ENCODE data around the gene GPT2. TPM values are rescaled to one million over a fixed set of nuclear protein-coding genes. Genes with fewer than 3 reads are reported as not detected.

GPT2 gene, protein sequence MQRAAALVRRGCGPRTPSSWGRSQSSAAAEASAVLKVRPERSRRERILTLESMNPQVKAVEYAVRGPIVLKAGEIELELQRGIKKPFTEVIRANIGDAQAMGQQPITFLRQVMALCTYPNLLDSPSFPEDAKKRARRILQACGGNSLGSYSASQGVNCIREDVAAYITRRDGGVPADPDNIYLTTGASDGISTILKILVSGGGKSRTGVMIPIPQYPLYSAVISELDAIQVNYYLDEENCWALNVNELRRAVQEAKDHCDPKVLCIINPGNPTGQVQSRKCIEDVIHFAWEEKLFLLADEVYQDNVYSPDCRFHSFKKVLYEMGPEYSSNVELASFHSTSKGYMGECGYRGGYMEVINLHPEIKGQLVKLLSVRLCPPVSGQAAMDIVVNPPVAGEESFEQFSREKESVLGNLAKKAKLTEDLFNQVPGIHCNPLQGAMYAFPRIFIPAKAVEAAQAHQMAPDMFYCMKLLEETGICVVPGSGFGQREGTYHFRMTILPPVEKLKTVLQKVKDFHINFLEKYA
- total RNA-seq: 20.9 and 22.3 TPM in 2 replicates

DNA sequence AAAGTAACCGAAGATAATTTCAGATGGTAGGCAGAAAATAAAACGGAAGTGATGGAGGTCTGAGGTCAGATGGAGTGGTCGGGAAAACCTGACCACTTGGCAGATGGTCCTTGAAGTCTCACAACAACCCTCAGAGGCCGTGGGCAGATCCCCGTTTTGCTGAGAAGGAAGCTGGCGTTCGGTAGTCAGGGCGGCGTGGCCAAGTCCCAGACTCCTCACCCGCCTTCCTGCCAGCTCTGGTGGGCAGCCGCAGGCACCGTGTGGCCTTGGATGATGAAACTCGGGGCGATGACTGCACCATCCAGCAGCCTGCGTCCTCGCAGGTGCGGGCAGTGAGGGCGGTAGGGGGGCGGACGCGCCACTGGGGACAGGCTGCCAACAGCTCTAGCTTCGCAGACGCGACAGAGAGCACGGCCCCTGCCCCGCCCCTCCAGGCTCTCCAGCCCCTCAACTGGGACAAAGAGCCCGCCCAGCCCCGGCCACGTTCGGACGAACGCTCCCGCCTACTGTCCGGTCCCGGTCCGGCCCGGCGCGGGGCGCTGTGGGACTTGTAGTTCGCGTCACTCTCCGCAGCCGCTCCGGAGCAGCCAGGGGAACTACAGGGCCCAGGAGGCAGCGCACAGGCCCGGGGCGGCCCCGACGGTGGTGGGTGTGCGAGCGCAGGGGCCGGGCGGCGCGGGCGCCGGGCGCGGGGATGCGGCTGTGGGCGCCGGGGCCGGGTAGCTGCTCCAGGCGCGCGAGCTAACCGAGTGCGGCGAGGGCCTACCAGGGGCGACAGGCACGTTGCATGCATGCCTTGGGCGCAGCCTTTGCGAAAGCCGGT is at the start of gene GPT2:
Gene GPT2 (plus strand): TSS at position 673 of the 823 bp plus-strand sequence. CDS start 354 bp downstream, outside the sequence.
- peak within 1 kb of the TSS; percentile 87 for H3K4me3 Mint-ChIP-seq
- no peaks in the 10 kb centered on the region for H3K9me3 Mint-ChIP-seq
- H3K27me3 Mint-ChIP-seq (ENCODE audit: insufficient read depth): peaks cover 12% of the 10 kb centered on the region
- DNase-seq (ENCODE audit: low spot score): peak; percentile 82
- H3K27ac Mint-ChIP-seq: peak within 1 kb of the TSS; percentile 76
- intact Hi-C loops (cut with micrococcal nuclease): loop anchor here (1.0 to 5.0 kb wide), 6 partner anchors 27 to 195 kb away; partner anchors contain the start of genes C16orf87, DNAJA2, ORC6 and VPS35
- peaks cover 1% of the 10 kb centered on the region for H3K36me3 Mint-ChIP-seq (ENCODE audit: low read depth)
- peaks cover 17% of the 10 kb centered on the region for H3K4me1 Mint-ChIP-seq (ENCODE audit: low read depth)

DNA sequence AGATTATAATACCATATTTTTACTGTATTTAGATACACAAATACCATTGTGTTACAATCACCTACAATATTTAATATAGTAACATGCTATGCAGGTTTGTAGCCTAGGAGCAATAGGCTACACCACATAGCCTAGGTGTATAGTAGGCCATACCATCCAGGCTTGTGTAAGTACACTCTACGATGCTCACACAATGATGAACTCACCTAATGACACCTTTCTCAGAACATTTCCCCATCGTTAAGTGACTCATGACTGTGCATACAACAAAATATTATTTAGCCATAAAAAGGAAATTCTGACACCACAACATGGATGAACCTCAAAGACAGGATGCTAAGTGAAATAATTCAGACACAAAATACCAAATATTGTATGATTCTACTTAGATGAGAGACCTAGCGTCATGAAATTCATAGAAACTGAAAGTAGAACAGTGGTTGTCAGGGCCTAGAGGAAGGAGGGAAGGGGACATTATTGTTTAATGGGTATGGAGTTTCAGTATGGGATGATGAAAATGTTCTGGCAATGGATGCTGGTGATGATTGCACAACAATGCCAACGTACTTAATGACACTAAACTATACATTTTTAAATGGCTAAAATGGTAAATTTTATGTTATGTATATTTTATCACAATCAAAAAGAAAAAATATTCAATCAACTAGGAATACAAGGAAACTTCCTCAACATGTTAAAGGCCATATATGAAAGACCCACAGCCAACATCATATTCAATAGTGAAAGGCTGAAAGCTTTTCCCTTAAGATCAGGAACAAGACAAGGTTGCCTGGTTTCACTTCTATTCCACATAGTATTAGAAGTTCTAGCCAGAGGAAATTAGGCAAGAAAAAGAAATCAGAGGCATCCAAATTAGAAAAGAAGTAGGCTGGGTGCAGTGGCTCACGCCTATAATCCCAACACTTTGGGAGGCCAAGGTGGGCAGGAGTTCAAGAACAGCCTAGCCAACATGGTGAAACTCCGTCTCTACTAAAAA is 47.3 kb upstream of the GPT2 start:
- Mint-ChIP-seq H3K27ac (no peak overlapping the region), H3K36me3 (ENCODE audit: low read depth) (no peaks in the 10 kb centered on the region), H3K27me3 (ENCODE audit: insufficient read depth) (peaks cover 12% of the 10 kb centered on the region), H3K4me1 (ENCODE audit: low read depth) (peaks cover 6% of the 10 kb centered on the region), H3K4me3 (no peak overlapping the region), H3K9me3 (no peaks in the 10 kb centered on the region)
- DNase-seq (ENCODE audit: low spot score): no peak
- intact Hi-C loops (cut with micrococcal nuclease): no loop called here

DNA sequence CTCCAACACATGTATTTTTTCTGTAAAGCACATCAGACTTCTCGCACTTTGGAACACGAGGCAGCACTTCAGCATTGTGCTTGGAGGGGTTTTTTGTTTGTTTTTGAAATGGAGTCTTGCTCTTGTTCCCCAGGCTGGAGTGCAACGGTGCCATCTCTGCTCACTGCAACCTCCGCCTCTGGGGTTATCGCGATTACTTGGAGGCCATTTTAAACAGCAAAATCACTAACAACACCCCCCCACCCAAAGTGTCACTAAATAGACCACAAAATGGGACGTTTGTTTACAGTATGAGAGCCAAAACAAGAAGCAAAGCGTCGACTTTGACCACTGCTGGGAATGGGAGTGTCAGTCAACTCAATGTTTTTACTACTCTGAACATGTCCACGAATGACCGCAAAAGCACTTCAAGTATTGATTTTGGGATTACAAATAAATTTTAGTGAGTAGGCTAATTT is 44.1 kb upstream of the GPT2 start:
- Mint-ChIP-seq H3K36me3 (ENCODE audit: low read depth) (no peaks in the 10 kb centered on the region), H3K27ac (no peak overlapping the region), H3K4me1 (ENCODE audit: low read depth) (peaks cover 6% of the 10 kb centered on the region), H3K27me3 (ENCODE audit: insufficient read depth) (peaks cover 6% of the 10 kb centered on the region), H3K9me3 (peaks cover 4% of the 10 kb centered on the region), H3K4me3 (no peak overlapping the region)
- intact Hi-C loops (cut with micrococcal nuclease): no loop called here
- no peak for DNase-seq (ENCODE audit: low spot score)

DNA sequence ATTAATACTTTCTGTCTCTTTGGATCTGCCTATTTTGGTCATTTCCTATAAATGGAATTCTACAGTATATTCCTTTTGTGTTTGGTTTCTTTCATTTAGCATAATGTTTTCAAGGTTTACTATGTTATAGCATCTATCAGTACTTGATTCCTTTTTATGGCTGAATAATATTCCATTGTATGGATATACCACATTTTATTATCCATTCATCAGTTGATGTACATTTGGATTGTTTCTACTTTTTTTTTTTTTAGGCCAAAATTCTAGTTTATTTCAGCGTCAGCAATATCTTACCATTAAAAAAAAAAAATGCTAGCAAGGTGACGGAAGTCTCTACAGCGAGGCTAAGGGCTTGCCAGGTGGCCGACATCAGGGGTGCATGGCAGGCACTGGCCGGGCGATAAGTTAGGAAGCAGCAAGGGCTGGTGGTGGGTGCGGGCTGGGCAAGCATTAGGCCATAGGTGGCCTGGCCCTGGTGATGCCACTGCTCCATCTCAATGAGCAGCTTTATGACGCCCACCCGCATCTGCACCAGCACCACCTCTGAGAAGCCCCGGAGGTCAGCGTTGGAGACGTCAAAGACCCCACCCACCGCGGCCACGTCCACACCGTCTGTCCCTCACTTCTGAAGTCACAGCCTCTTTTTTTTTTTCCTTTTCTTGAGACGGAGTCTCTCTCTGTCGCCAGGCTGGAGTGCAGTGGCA is 41.8 kb upstream of the GPT2 start:
- intact Hi-C loops (cut with micrococcal nuclease): no loop called here
- Mint-ChIP-seq H3K4me1 (ENCODE audit: low read depth) (no peaks in the 10 kb centered on the region), H3K9me3 (peaks cover 4% of the 10 kb centered on the region), H3K36me3 (ENCODE audit: low read depth) (no peaks in the 10 kb centered on the region), H3K4me3 (no peak overlapping the region), H3K27ac (no peak overlapping the region), H3K27me3 (ENCODE audit: insufficient read depth) (peaks cover 6% of the 10 kb centered on the region)
- no peak for DNase-seq (ENCODE audit: low spot score)

DNA sequence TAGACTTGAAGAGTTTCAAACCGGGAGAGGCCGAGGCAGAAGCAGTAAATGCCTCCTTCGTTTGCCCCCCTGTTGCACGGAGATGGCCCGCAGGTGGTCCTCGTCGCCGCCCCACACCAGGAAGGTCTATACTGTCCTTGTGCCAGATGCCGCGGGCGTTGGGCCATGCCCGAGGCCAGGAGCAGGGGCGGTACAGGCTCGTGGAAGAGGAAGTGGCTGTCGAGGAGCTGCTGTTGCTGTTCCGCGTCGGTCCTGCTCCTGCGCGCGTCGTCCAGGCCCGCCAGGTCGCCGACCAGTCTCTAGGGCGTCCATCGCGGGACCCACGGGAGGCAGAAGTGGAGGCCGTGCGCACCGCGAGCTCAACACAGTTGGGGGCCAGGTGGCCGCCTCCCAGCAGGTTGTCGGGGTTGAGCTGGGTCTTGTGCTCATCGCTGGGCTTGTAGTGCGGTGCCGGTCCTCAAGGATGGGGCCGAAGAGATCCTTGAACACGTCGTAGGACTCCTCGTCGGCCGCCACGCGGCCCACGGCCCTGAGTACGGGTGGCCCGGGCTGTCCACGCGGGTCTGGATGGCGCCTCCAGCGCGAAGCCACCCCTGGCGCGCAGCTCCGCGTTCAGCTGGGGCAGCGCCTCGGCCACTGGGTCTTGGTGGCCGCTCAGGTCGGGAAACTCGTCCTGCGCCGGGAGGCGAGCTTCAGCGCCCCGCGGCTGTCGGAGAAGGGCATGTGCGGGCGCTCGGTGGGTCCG is 40.1 kb upstream of the GPT2 start:
- Mint-ChIP-seq H3K36me3 (ENCODE audit: low read depth) (no peaks in the 10 kb centered on the region), H3K9me3 (peaks cover 4% of the 10 kb centered on the region), H3K27ac (no peak overlapping the region), H3K27me3 (ENCODE audit: insufficient read depth) (peaks cover 6% of the 10 kb centered on the region), H3K4me3 (no peak overlapping the region), H3K4me1 (ENCODE audit: low read depth) (no peaks in the 10 kb centered on the region)
- no peak for DNase-seq (ENCODE audit: low spot score)
- intact Hi-C loops (cut with micrococcal nuclease): no loop called here

DNA sequence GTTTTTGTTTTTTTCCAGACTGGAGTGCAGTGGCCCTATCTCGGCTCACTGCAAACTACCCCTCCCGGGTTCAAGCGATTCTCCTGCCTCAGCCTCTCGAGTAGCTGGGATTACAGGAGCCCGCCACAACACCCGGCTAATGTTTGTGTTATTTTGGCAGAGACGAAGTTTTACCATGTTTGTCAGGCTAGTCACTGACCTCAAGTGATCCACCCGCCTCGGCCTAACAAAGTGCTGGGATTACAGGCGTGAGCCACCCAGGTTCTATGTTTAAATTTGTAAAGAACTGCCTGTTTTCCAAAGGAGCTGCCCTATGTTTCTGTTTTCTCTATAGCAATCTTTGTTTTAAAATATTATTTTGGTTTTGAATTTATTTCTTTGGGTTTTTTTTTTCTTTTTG is 39.4 kb upstream of the GPT2 start:
- no peak for DNase-seq (ENCODE audit: low spot score)
- H3K4me3 Mint-ChIP-seq: no peak overlapping the region
- intact Hi-C loops (cut with micrococcal nuclease): no loop called here
- H3K4me1 Mint-ChIP-seq (ENCODE audit: low read depth): no peaks in the 10 kb centered on the region
- H3K36me3 Mint-ChIP-seq (ENCODE audit: low read depth): no peaks in the 10 kb centered on the region
- H3K27ac Mint-ChIP-seq: no peak overlapping the region
- peaks cover 4% of the 10 kb centered on the region for H3K9me3 Mint-ChIP-seq
- H3K27me3 Mint-ChIP-seq (ENCODE audit: insufficient read depth): peaks cover 6% of the 10 kb centered on the region

DNA sequence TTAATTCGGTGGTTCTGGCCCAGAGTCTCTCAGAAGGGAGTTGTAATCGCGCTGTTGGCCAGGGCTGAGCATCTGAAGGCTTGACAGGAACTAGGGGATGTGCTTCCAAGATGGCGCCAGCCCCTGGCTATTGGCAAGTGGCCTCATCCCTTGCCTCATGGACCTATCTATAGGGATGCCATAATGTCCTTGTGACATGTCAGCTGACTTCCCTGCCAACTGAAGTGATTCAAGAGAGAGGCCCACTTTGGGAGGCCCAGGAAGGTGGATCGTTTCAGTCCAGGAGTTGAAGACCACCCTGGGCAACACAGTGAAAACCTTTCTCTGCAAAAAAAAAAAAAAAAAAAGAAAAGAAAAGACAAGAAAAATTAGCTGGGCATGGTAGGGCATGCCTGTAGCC is 38.2 kb upstream of the GPT2 start:
- Mint-ChIP-seq H3K4me3 (no peak overlapping the region), H3K27me3 (ENCODE audit: insufficient read depth) (peaks cover 4% of the 10 kb centered on the region), H3K36me3 (ENCODE audit: low read depth) (no peaks in the 10 kb centered on the region), H3K4me1 (ENCODE audit: low read depth) (no peaks in the 10 kb centered on the region), H3K9me3 (peaks cover 4% of the 10 kb centered on the region), H3K27ac (no peak overlapping the region)
- no peak for DNase-seq (ENCODE audit: low spot score)
- intact Hi-C loops (cut with micrococcal nuclease): no loop called here

DNA sequence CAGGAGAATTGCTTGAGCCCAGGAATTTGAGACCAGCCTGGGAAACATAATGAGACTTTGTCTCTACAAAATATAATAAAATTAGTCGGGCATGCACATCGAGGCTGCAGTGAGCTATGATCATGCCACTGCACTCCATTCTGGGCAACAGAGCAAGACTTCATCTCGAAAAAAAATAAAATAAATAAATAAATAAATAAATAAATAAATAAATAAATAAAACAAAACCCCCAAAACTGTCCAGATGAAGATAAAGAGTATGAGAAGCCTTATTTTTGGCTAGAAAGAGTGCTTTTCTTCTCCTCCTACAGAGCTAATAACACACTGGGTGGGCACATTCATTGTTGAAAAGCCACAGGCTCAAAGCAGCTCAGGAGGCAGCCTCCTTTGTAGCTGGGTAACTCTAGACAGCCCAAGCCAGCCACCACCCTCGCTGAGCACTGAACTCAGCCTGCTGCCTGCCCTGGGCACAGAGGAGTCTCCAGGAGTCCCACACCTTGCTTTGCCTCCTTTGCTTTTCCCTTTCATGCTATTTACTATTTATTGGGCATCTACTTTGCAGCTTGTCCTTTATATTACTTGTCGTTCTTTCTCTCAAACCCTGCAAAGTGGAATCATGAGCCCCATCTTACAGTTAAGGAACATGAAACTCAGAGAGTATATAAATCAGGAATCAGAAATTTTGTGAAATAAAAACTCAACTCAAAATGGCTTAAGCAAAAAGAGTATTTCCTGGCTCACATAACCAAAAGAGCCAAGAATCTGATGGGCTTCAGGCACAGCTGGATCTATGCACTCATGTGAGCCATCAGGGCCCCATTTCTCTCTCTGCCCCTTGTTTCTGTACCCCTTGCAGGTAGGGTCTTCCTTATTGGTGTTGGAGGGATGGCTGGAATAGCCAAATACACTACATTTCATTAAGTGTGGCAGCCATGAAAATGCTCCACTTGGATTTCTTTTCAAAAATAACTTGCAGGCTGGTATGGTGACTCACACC is 35.1 kb upstream of the GPT2 start:
- no peaks in the 10 kb centered on the region for H3K9me3 Mint-ChIP-seq
- H3K27me3 Mint-ChIP-seq (ENCODE audit: insufficient read depth): peaks cover 1% of the 10 kb centered on the region
- intact Hi-C loops (cut with micrococcal nuclease): no loop called here
- H3K27ac Mint-ChIP-seq: no peak overlapping the region
- no peak for DNase-seq (ENCODE audit: low spot score)
- H3K4me3 Mint-ChIP-seq: no peak overlapping the region
- no peaks in the 10 kb centered on the region for H3K36me3 Mint-ChIP-seq (ENCODE audit: low read depth)
- no peaks in the 10 kb centered on the region for H3K4me1 Mint-ChIP-seq (ENCODE audit: low read depth)

DNA sequence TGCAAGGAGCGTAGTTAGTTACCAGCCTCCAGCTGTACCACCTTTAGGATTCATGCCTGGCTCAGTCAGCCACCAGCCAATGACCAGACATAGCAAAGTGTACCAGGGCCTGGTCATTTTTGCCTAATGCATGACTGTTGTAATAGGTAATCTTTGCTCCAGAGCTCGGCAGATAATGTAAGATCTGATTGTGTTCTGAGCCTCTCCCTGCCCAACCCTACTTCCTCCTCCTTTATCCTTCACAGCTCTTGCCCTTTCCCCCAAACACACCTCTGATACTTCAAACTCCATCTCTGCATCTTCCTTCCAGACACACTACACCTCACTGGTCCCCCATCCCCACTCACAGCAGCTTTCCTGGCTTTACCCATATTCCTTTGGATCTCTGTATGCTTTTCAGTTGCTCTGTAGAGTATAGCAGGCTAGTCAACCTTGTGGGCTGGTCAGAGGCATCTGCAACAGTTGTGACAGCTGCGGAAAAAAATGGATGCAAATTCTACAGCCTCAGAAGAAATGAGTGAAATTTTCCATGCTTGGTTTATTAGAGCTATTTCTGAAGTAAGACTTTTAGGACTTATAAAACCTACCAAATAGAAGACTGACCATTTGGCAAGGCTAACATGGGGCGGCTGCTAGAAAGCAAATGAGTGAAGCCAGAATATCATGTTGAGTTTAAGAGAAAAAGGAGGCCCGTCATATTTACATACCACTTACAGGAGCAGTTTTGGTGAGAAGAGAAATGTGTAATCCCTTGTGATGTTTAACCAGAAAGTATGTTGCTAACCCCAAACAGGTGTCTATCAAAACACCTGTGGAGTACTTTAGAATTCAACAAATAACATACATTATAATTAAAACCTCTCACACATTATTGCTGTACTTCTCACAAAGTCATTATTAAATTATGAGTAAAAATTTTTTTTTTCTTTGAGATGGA is 33.3 kb upstream of the GPT2 start:
- H3K4me1 Mint-ChIP-seq (ENCODE audit: low read depth): no peaks in the 10 kb centered on the region
- no peak for DNase-seq (ENCODE audit: low spot score)
- no peak overlapping the region for H3K27ac Mint-ChIP-seq
- intact Hi-C loops (cut with micrococcal nuclease): loop anchor here (5.0 kb wide), 1 partner anchor 1306 kb away; the partner anchor contains the start of gene ABCC12
- no peak overlapping the region for H3K4me3 Mint-ChIP-seq
- H3K9me3 Mint-ChIP-seq: no peaks in the 10 kb centered on the region
- peaks cover 1% of the 10 kb centered on the region for H3K27me3 Mint-ChIP-seq (ENCODE audit: insufficient read depth)
- no peaks in the 10 kb centered on the region for H3K36me3 Mint-ChIP-seq (ENCODE audit: low read depth)

DNA sequence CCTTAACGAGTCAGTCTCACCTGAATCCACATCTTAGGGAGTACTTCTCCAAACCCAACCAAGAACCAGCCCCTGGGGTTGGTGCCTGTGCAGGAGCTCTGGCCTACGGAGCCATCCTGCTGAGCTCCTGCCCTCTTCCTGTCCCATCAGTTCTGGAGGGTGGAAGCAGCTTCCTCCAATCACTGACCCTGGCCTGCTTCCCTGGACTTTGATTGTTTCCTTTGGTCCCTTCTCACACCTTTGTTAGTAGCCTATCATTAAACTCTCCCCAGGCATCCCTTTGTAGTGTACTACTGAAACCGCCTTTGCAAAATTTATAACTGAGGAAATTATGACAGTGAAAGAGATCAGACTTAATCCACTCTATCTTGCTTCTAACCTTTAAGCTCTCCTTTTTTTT is 32.0 kb upstream of the GPT2 start:
- intact Hi-C loops (cut with micrococcal nuclease): loop anchor here (5.0 kb wide), 1 partner anchor 1305 kb away; the partner anchor contains the start of gene ABCC12

More for the DNA sequence above, 32.0 kb upstream of the GPT2 start:
- Mint-ChIP-seq H3K4me3 (no peak overlapping the region), H3K4me1 (ENCODE audit: low read depth) (no peaks in the 10 kb centered on the region), H3K36me3 (ENCODE audit: low read depth) (no peaks in the 10 kb centered on the region), H3K27ac (no peak overlapping the region), H3K27me3 (ENCODE audit: insufficient read depth) (peaks cover 1% of the 10 kb centered on the region), H3K9me3 (no peaks in the 10 kb centered on the region)
- no peak for DNase-seq (ENCODE audit: low spot score)
